Lower leg skin (tissue), 3 donors: ENCODE results near the gene LDB2.

Experiments
- CTCF ChIP-seq, 3 donors: fragments of 450-650 bp; IDR thresholded peaks; one replicate each; pipeline ENCODE4 v1.5.1; 2016; ENCODE audit warnings: antibody characterized with exemption in 3 of 3, mild to moderate bottlenecking in 3 of 3, moderate library complexity in 2 of 3
- POLR2A ChIP-seq, 2 donors: fragments of 450-650 bp; IDR thresholded peaks; one replicate each; pipeline ENCODE4 v1.6.1; 2016 to 2017; ENCODE audit warnings: antibody characterized with exemption in 2 of 2, mild to moderate bottlenecking in 1 of 2, moderate library complexity in 1 of 2

GRCh38 chr4:16807355-16807754 is 91.1 kb downstream of the LDB2 start:
- TF ChIP-seq CTCF (IDR thresholded peaks at IDR 0.05) (no peak), POLR2A (IDR thresholded peaks at IDR 0.05) (no peak)
